HepG2 (cell line): ENCODE measurements around the gene GDAP1L1. TPM values are rescaled to one million over a fixed set of nuclear protein-coding genes. Genes with fewer than 3 reads are reported as not detected.

ENCODE experiments used
- CHD2 ChIP-seq: IDR thresholded peaks from 2 replicates; pipeline ENCODE4 v1.6.1; 2011; ENCODE audit warnings: low read depth, low read length, improper control_type of control experiment
- HCFC1 ChIP-seq: fragments of 150-350 bp; IDR thresholded peaks from 2 replicates; pipeline ENCODE4 v1.6.1; 2014; ENCODE audit warnings: low read depth, low read length
- HNRNPK ChIP-seq: fragments of 200-400 bp; formaldehyde crosslinking; IDR thresholded peaks from 2 replicates; pipeline ENCODE4 v1.6.1; 2018; ENCODE audit warnings: low read length, low read depth, moderate library complexity, mild to moderate bottlenecking; ENCODE audit not compliant: poor library complexity, severe bottlenecking
- KLF13 ChIP-seq: sonication (generic); formaldehyde crosslinking; IDR thresholded peaks from 2 replicates; pipeline ENCODE4 v1.4.0; 2020; ENCODE audit warnings: mild to moderate bottlenecking, missing genetic modification reagents
- KLF15 ChIP-seq: sonication (generic); formaldehyde crosslinking; IDR thresholded peaks from 2 replicates; pipeline ENCODE4 v1.8.1; 2023; ENCODE audit warnings: borderline replicate concordance, mild to moderate bottlenecking, inconsistent platforms, missing genetic modification reagents, mixed read lengths
- MED13 ChIP-seq: sonication (generic); formaldehyde crosslinking; IDR thresholded peaks from 2 replicates; pipeline ENCODE4 v1.5.0; 2020; ENCODE audit warnings: missing genetic modification reagents
- SIX4 ChIP-seq: sonication (generic); formaldehyde crosslinking; IDR thresholded peaks from 2 replicates; pipeline ENCODE4 v1.4.0; 2020; ENCODE audit warnings: missing genetic modification reagents
- SKI ChIP-seq: fragments of 450-650 bp; IDR thresholded peaks from one replicate; pipeline ENCODE4 v1.6.1; 2018; ENCODE audit warnings: mild to moderate bottlenecking; ENCODE audit not compliant: partially characterized antibody
- SRSF4 ChIP-seq: fragments of 200-400 bp; formaldehyde crosslinking; IDR thresholded peaks from one replicate; pipeline ENCODE4 v1.6.1; 2018; ENCODE audit warnings: mild to moderate bottlenecking, low read depth, low read length, moderate library complexity; ENCODE audit not compliant: poor library complexity, severe bottlenecking
- ZFP37 ChIP-seq: sonication (generic); formaldehyde crosslinking; IDR thresholded peaks from 2 replicates; pipeline ENCODE4 v1.4.0; 2020; ENCODE audit warnings: missing genetic modification reagents, borderline replicate concordance
- ZNF331 ChIP-seq: sonication (generic); formaldehyde crosslinking; IDR thresholded peaks from 2 replicates; pipeline ENCODE4 v1.4.0; 2020; ENCODE audit warnings: missing genetic modification reagents
- ZNF354B ChIP-seq: sonication (generic); formaldehyde crosslinking; IDR thresholded peaks from 2 replicates; pipeline ENCODE4 v1.8.0; 2022; ENCODE audit warnings: mild to moderate bottlenecking, missing genetic modification reagents
- ZNF605 ChIP-seq: sonication (generic); formaldehyde crosslinking; IDR thresholded peaks from 2 replicates; pipeline ENCODE4 v1.8.0; 2022; ENCODE audit warnings: mild to moderate bottlenecking, missing genetic modification reagents
- ZNF781 ChIP-seq: sonication (generic); formaldehyde crosslinking; IDR thresholded peaks from 2 replicates; pipeline ENCODE4 v1.5.1; 2020; ENCODE audit warnings: borderline replicate concordance, mild to moderate bottlenecking, missing genetic modification reagents; ENCODE audit errors: not compliant biosample characterization
- ZNF790 ChIP-seq: sonication (generic); formaldehyde crosslinking; IDR thresholded peaks from 2 replicates; pipeline ENCODE4 v1.8.0; 2022; ENCODE audit warnings: missing genetic modification reagents, mild to moderate bottlenecking, borderline replicate concordance
- polyA plus RNA-seq, 8 experiments: library from polyadenylated mRNA; depleted of rRNA in 3 of 8; stranded (reverse) in 7 of 8; unstranded in 1 of 8; fragments of >200 nt; fragmentation: Illumina TruSeq in 4 of 8; extraction: Trizol in 4 of 8; gene quantifications; 2 replicates each; pipeline versions ENCODE4 v1.2.1 to v1.2.3, GENCODE V29; 2011 to 2016; ENCODE audit warnings: low read depth in 4 of 8, missing spikeins in 1 of 8, mixed read lengths in 1 of 8; ENCODE audit not compliant: insufficient read depth in 1 of 8
- total RNA-seq, 5 experiments: library from RNA; depleted of rRNA; stranded (reverse); fragments of >200 nt; fragmentation: Illumina TruSeq; extraction: Trizol; gene quantifications; 2 replicates each; pipeline ENCODE4 v1.2.3, GENCODE V29; 2016; ENCODE audit warnings: low read depth in 1 of 5
- TF ChIP-seq, protein P1 (sequence below): sonication (generic); formaldehyde crosslinking; IDR thresholded peaks from 2 replicates; pipeline ENCODE4 v1.4.0; 2020; ENCODE audit warnings: mild to moderate bottlenecking, missing genetic modification reagents
- TF ChIP-seq, protein P2 (sequence below): IDR thresholded peaks from 2 replicates; pipeline ENCODE4 v1.6.1; 2018; ENCODE audit warnings: missing genetic modification reagents
- TF ChIP-seq, protein P3 (sequence below): sonication (generic); formaldehyde crosslinking; IDR thresholded peaks from 2 replicates; pipeline ENCODE4 v1.4.0; 2020; ENCODE audit warnings: missing genetic modification reagents, mild to moderate bottlenecking, borderline replicate concordance
- TF ChIP-seq, protein P4 (sequence below): sonication (generic); formaldehyde crosslinking; IDR thresholded peaks from 2 replicates; pipeline ENCODE4 v1.4.0; 2020; ENCODE audit warnings: missing genetic modification reagents, low read depth, mild to moderate bottlenecking, borderline replicate concordance
- TF ChIP-seq, protein P5 (sequence below): sonication (generic); formaldehyde crosslinking; conservative IDR thresholded peaks from 2 replicates; pipeline ENCODE4 v1.4.0; 2020; ENCODE audit warnings: mild to moderate bottlenecking, missing genetic modification reagents, moderate library complexity

GDAP1L1 gene
- total and polyA plus RNA-seq, 2 of the 13 experiments (the other 11 are each of a cell fraction or from before 2014, with no cell fraction given): 0.04 TPM; not detected in 1

DNA sequence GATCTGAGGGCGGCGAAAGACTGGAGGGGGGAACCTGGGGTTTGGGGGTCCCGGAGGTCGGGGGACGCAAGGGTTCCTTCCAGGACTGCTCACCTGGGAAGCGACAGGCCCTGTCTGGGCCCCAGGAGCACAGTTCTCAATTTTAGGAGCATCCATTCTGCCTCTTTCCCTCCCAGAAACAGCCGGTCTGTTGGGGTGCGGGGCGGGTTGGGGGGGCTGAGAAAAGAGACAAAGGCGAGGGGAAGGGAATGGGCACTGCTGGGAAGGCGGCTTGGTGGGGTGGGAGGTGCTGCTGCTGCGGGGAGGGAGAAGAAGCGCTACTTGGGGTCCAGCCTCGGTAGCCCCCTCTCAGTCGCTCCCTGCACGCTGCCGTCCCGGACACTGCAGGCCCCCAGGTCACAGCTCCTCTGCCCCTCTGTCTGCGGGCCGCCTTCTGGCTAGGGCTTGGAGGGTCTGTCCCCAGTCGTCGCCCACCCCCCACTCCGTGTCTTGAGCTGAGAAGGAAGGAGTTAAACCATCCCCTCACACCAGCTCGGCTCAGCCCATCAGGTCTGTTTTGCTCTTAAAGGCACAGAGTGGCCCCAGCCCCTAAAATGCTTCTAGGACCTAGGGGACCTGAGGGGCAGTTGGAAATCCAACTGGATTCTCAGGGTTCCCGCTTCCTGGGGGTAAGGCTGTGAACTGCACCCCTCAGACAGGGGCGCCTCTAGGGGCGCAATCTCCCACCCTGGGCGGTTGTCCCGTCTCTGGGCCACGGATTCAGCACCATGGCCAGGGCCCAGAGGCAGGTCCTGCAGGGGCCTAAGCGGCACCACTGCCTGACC is 690 bp downstream of the GDAP1L1 start (continued):
- TF ChIP-seq, protein P1, sequence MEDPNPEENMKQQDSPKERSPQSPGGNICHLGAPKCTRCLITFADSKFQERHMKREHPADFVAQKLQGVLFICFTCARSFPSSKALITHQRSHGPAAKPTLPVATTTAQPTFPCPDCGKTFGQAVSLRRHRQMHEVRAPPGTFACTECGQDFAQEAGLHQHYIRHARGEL (CRISPR knock-in tag): no peak
- 0 out of 2 replicates have a peak, but pooled peaks have one; percentile 45 for TF ChIP-seq KLF13 (CRISPR knock-in tag)
- TF ChIP-seq, protein P2, sequence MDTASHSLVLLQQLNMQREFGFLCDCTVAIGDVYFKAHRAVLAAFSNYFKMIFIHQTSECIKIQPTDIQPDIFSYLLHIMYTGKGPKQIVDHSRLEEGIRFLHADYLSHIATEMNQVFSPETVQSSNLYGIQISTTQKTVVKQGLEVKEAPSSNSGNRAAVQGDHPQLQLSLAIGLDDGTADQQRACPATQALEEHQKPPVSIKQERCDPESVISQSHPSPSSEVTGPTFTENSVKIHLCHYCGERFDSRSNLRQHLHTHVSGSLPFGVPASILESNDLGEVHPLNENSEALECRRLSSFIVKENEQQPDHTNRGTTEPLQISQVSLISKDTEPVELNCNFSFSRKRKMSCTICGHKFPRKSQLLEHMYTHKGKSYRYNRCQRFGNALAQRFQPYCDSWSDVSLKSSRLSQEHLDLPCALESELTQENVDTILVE (CRISPR knock-in tag): peak; percentile 98
- TF ChIP-seq HNRNPK: no peak
- peak; percentile 99 for TF ChIP-seq ZFP37 (CRISPR knock-in tag)
- TF ChIP-seq ZNF605 (CRISPR knock-in tag): peak; percentile 98
- TF ChIP-seq SKI: no peak
- peak; percentile 96; the same call in 1 of the 2 replicates for TF ChIP-seq ZNF790 (CRISPR knock-in tag)
- peak; percentile 98 for TF ChIP-seq ZNF781 (CRISPR knock-in tag)
- TF ChIP-seq, protein P3, sequence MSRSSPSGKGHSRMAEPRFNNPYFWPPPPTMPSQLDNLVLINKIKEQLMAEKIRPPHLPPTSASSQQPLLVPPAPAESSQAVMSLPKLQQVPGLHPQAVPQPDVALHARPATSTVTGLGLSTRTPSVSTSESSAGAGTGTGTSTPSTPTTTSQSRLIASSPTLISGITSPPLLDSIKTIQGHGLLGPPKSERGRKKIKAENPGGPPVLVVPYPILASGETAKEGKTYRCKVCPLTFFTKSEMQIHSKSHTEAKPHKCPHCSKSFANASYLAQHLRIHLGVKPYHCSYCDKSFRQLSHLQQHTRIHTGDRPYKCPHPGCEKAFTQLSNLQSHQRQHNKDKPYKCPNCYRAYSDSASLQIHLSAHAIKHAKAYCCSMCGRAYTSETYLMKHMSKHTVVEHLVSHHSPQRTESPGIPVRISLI (CRISPR knock-in tag): peak; percentile 77
- no peak for TF ChIP-seq CHD2
- TF ChIP-seq ZNF331: peak; percentile 99
- TF ChIP-seq ZNF354B (CRISPR knock-in tag): no peak
- TF ChIP-seq MED13: peak; percentile 96
- TF ChIP-seq SRSF4: no peak
- TF ChIP-seq, protein P4, sequence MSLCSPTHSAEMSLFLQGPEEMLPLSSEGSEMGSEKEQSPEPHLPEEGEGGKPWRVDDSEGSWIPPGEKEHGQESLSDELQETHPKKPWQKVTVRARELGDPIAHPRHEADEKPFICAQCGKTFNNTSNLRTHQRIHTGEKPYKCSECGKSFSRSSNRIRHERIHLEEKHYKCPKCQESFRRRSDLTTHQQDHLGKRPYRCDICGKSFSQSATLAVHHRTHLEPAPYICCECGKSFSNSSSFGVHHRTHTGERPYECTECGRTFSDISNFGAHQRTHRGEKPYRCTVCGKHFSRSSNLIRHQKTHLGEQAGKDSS (CRISPR knock-in tag): peak; percentile 94
- peak; percentile 36; the same call in 1 of the 2 replicates for TF ChIP-seq HCFC1
- peak; percentile 99 for TF ChIP-seq KLF15 (CRISPR knock-in tag)
- peak; percentile 91 for TF ChIP-seq SIX4 (CRISPR knock-in tag)
- TF ChIP-seq, protein P5, sequence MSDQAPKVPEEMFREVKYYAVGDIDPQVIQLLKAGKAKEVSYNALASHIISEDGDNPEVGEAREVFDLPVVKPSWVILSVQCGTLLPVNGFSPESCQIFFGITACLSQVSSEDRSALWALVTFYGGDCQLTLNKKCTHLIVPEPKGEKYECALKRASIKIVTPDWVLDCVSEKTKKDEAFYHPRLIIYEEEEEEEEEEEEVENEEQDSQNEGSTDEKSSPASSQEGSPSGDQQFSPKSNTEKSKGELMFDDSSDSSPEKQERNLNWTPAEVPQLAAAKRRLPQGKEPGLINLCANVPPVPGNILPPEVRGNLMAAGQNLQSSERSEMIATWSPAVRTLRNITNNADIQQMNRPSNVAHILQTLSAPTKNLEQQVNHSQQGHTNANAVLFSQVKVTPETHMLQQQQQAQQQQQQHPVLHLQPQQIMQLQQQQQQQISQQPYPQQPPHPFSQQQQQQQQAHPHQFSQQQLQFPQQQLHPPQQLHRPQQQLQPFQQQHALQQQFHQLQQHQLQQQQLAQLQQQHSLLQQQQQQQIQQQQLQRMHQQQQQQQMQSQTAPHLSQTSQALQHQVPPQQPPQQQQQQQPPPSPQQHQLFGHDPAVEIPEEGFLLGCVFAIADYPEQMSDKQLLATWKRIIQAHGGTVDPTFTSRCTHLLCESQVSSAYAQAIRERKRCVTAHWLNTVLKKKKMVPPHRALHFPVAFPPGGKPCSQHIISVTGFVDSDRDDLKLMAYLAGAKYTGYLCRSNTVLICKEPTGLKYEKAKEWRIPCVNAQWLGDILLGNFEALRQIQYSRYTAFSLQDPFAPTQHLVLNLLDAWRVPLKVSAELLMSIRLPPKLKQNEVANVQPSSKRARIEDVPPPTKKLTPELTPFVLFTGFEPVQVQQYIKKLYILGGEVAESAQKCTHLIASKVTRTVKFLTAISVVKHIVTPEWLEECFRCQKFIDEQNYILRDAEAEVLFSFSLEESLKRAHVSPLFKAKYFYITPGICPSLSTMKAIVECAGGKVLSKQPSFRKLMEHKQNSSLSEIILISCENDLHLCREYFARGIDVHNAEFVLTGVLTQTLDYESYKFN (CRISPR knock-in tag): peak; percentile 60; the same call in 1 of the 2 replicates
